GM23338 (cell line): ENCODE measurements around the gene USH1C. TPM values are rescaled to one million over a fixed set of nuclear protein-coding genes. Genes with fewer than 3 reads are reported as not detected.

ENCODE experiments used
- ATAC-seq: fragments of 200-7000 bp; cut with Tn5 transposase; 3 replicates; pipeline ENCODE4 v1.9.1; 2020
- DNase-seq: peaks from one replicate; pipeline ENCODE4 v3.0.0-alpha.2; 2015; ENCODE audit warnings: low spot score
- H2AFZ ChIP-seq: fragments of 200-600 bp; sonication (generic); 2 replicates; pipeline ENCODE4 v1.8.0; 2016; ENCODE audit warnings: antibody characterized with exemption, mild to moderate bottlenecking, moderate library complexity
- H3F3A ChIP-seq: fragments of 200-600 bp; sonication (generic); replicated peaks from 2 replicates; pipeline ENCODE4 v1.8.0; 2017; ENCODE audit warnings: antibody characterized with exemption, mixed run types, low read depth
- H3K27ac ChIP-seq: fragments of 200-600 bp; sonication (generic); 2 replicates; pipeline ENCODE4 v1.6.1; 2016; ENCODE audit warnings: low read depth
- H3K27me3 ChIP-seq: fragments of 200-600 bp; sonication (generic); 2 replicates; pipeline ENCODE4 v1.8.0; 2016; ENCODE audit warnings: mild to moderate bottlenecking, mixed run types, moderate library complexity; ENCODE audit not compliant: insufficient read depth
- H3K36me3 ChIP-seq: fragments of 200-600 bp; sonication (generic); 2 replicates; pipeline ENCODE4 v1.8.0; 2016; ENCODE audit warnings: mild to moderate bottlenecking; ENCODE audit not compliant: insufficient read depth
- H3K4me1 ChIP-seq: fragments of 200-600 bp; sonication (generic); 2 replicates; pipeline ENCODE4 v1.8.0; 2016; ENCODE audit warnings: mild to moderate bottlenecking, moderate library complexity; ENCODE audit not compliant: insufficient read depth
- H3K4me2 ChIP-seq: fragments of 200-600 bp; sonication (generic); 2 replicates; pipeline ENCODE4 v1.7.1; 2017; ENCODE audit warnings: mixed run types
- H3K4me3 ChIP-seq: fragments of 200-600 bp; sonication (generic); 2 replicates; pipeline ENCODE4 v1.6.1; 2016; ENCODE audit warnings: mixed run types
- H3K79me2 ChIP-seq: fragments of 200-600 bp; sonication (generic); replicated peaks from 2 replicates; pipeline ENCODE4 v1.8.0; 2017; ENCODE audit warnings: mild to moderate bottlenecking; ENCODE audit not compliant: insufficient read depth
- H3K9me2 ChIP-seq: fragments of 200-600 bp; sonication (generic); 2 replicates; pipeline ENCODE4 v1.8.0; 2017; ENCODE audit not compliant: insufficient read depth
- H4K20me1 ChIP-seq: fragments of 200-600 bp; sonication (generic); replicated peaks from 2 replicates; pipeline ENCODE4 v1.8.0; 2017; ENCODE audit warnings: mild to moderate bottlenecking; ENCODE audit not compliant: insufficient read depth
- H3K27ac Mint-ChIP-seq: 2 replicates; pipeline ENCODE4 v1.8.0; 2020; ENCODE audit warnings: inconsistent platforms, mild to moderate bottlenecking, moderate library complexity, mixed read lengths
- H3K27me3 Mint-ChIP-seq: 3 replicates; pipeline ENCODE4 v1.8.0; 2022; ENCODE audit warnings: low read depth, mild to moderate bottlenecking, moderate library complexity, mixed read lengths, inconsistent platforms; ENCODE audit not compliant: insufficient read depth, poor library complexity
- H3K36me3 Mint-ChIP-seq: 3 replicates; pipeline ENCODE4 v1.8.0; 2021; ENCODE audit warnings: low read depth, mild to moderate bottlenecking, inconsistent platforms, moderate library complexity, mixed read lengths
- H3K4me1 Mint-ChIP-seq: 3 replicates; pipeline ENCODE4 v1.8.0; 2020; ENCODE audit warnings: mild to moderate bottlenecking, inconsistent platforms, mixed read lengths
- H3K4me3 Mint-ChIP-seq: 3 replicates; pipeline ENCODE4 v1.8.0; 2021; ENCODE audit warnings: moderate library complexity, mild to moderate bottlenecking, inconsistent platforms, mixed read lengths
- H3K9me3 Mint-ChIP-seq: 3 replicates; pipeline ENCODE4 v1.8.0; 2020; ENCODE audit warnings: moderate library complexity, mild to moderate bottlenecking, inconsistent platforms, mixed read lengths
- CREB1 ChIP-seq: fragments of 250-450 bp; sonication (Bioruptor Pico); IDR thresholded peaks from 2 replicates; pipeline ENCODE4 v1.5.0; 2020; ENCODE audit warnings: low read depth, mild to moderate bottlenecking, moderate library complexity
- EZH2 ChIP-seq: fragments of 200-600 bp; sonication (generic); IDR thresholded peaks from one replicate; pipeline ENCODE4 v1.8.0; 2017; ENCODE audit warnings: antibody characterized with exemption, mild to moderate bottlenecking, low read depth; ENCODE audit not compliant: unreplicated experiment
- EZH2phosphoT487 ChIP-seq: fragments of 200-600 bp; sonication (generic); IDR thresholded peaks from one replicate; pipeline ENCODE4 v1.8.1; 2018; ENCODE audit warnings: antibody characterized with exemption; ENCODE audit not compliant: unreplicated experiment
- JUNB ChIP-seq: IDR thresholded peaks from one replicate; pipeline ENCODE4 v1.6.1; 2016; ENCODE audit warnings: antibody characterized with exemption; ENCODE audit not compliant: unreplicated experiment
- NANOG ChIP-seq: IDR thresholded peaks from 2 replicates; pipeline ENCODE4 v1.6.1; 2016; ENCODE audit warnings: antibody characterized with exemption, borderline replicate concordance
- POLR2AphosphoS5 ChIP-seq: IDR thresholded peaks from 2 replicates; pipeline ENCODE4 v1.6.1; 2016; ENCODE audit warnings: antibody characterized with exemption, low read depth
- STAT1 ChIP-seq: IDR thresholded peaks from one replicate; pipeline ENCODE4 v1.6.1; 2016; ENCODE audit warnings: antibody characterized with exemption; ENCODE audit not compliant: unreplicated experiment
- ZNF114 ChIP-seq: fragments of 250-450 bp; sonication (Bioruptor Pico); IDR thresholded peaks from 2 replicates; pipeline ENCODE4 v1.5.0; 2020; ENCODE audit warnings: mild to moderate bottlenecking, moderate library complexity
- ZNF331 ChIP-seq: fragments of 250-450 bp; sonication (Bioruptor Pico); IDR thresholded peaks from 2 replicates; pipeline ENCODE4 v1.5.0; 2020; ENCODE audit warnings: low read depth, mild to moderate bottlenecking, moderate library complexity
- polyA plus RNA-seq: library from polyadenylated mRNA; unstranded; fragments of >200 nt; fragmentation: Nextera tagmentation; extraction: Ambion mirVana; gene quantifications from 2 replicates; pipeline ENCODE4 v1.2.1, GENCODE V29; 2016
- total RNA-seq: library from RNA; depleted of rRNA; stranded (reverse); fragments of >200 nt; shearing (Covaris generic); gene quantifications from 2 replicates; pipeline ENCODE4 v1.2.3, GENCODE V29; 2014
- TF ChIP-seq, protein P1 (sequence below), 2 experiments: fragments of 200-600 bp in 1 of 2; sonication (generic) in 1 of 2; conservative IDR thresholded peaks; 2 replicates each; pipeline versions ENCODE4 v1.5.1 to v1.6.1; 2016 to 2017; ENCODE audit warnings: antibody characterized with exemption in 2 of 2, low read depth in 2 of 2, mild to moderate bottlenecking in 2 of 2, moderate library complexity in 1 of 2
- TF ChIP-seq, protein P2 (sequence below): IDR thresholded peaks from one replicate; pipeline ENCODE4 v1.6.1; 2018; ENCODE audit warnings: antibody characterized with exemption; ENCODE audit not compliant: unreplicated experiment
- TF ChIP-seq, protein P3 (sequence below): IDR thresholded peaks from 2 replicates; pipeline ENCODE4 v1.6.1; 2016; ENCODE audit warnings: antibody characterized with exemption

Gene USH1C
- total and polyA plus RNA-seq, 2 experiments from 2014 or later, result 1.3 to 1.8 TPM

DNA sequence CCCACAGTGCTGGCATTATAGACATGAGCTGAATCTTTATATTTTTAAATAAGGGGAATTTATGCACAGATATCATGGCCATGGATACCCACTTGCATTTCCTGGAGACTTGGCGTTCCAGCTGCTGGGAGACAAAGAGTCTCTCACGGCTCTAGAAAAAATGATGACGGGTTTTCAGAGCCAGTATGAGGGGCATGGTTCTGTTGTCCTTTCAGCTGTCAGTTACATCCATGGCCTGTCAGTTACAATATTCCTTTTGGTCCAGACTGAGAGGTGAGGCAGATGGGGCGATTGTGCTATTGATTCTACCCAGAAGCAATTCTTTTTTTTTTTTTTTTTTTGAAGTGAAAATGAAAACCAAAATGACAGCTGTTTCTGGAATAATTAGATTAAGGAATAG lies 29.7 kb downstream of the USH1C start (continued):
- TF ChIP-seq, protein P1, sequence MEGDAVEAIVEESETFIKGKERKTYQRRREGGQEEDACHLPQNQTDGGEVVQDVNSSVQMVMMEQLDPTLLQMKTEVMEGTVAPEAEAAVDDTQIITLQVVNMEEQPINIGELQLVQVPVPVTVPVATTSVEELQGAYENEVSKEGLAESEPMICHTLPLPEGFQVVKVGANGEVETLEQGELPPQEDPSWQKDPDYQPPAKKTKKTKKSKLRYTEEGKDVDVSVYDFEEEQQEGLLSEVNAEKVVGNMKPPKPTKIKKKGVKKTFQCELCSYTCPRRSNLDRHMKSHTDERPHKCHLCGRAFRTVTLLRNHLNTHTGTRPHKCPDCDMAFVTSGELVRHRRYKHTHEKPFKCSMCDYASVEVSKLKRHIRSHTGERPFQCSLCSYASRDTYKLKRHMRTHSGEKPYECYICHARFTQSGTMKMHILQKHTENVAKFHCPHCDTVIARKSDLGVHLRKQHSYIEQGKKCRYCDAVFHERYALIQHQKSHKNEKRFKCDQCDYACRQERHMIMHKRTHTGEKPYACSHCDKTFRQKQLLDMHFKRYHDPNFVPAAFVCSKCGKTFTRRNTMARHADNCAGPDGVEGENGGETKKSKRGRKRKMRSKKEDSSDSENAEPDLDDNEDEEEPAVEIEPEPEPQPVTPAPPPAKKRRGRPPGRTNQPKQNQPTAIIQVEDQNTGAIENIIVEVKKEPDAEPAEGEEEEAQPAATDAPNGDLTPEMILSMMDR (conservative IDR thresholded peaks at IDR 0.05; ENCODE audit: low read depth in 2 of 2), result no peak
- TF ChIP-seq CREB1, result no peak
- TF ChIP-seq POLR2AphosphoS5, result no peak
- TF ChIP-seq, protein P2, sequence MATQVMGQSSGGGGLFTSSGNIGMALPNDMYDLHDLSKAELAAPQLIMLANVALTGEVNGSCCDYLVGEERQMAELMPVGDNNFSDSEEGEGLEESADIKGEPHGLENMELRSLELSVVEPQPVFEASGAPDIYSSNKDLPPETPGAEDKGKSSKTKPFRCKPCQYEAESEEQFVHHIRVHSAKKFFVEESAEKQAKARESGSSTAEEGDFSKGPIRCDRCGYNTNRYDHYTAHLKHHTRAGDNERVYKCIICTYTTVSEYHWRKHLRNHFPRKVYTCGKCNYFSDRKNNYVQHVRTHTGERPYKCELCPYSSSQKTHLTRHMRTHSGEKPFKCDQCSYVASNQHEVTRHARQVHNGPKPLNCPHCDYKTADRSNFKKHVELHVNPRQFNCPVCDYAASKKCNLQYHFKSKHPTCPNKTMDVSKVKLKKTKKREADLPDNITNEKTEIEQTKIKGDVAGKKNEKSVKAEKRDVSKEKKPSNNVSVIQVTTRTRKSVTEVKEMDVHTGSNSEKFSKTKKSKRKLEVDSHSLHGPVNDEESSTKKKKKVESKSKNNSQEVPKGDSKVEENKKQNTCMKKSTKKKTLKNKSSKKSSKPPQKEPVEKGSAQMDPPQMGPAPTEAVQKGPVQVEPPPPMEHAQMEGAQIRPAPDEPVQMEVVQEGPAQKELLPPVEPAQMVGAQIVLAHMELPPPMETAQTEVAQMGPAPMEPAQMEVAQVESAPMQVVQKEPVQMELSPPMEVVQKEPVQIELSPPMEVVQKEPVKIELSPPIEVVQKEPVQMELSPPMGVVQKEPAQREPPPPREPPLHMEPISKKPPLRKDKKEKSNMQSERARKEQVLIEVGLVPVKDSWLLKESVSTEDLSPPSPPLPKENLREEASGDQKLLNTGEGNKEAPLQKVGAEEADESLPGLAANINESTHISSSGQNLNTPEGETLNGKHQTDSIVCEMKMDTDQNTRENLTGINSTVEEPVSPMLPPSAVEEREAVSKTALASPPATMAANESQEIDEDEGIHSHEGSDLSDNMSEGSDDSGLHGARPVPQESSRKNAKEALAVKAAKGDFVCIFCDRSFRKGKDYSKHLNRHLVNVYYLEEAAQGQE, result no peak
- no peak for TF ChIP-seq STAT1

DNA sequence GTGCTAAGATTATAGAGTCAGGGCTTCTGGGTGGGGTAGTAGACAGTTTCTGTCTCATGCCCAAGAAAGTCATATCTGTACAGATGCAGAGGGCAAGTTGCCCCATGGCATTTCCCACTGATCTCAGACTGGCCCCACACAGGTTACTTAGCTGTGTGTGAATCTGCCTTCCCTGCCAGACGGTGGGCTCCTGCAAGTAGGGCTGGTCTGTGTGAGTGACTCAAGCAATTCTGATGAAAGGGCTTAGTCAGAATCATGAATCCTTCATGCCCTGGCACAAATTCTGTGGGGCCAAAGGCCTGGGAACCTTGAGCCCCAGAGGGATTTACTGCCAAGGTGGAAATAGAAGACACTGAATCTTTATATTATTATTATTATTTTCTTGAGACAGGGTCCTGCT lies 30.4 kb downstream of the USH1C start:
- H3K27me3 ChIP-seq, result no peaks in the 10 kb centered on the region

More for the DNA sequence above, 30.4 kb downstream of the USH1C start:
- no peaks in the 10 kb centered on the region for H3K36me3 ChIP-seq
- H3K27ac Mint-ChIP-seq, result no peak overlapping the region
- TF ChIP-seq EZH2phosphoT487 (no peak), NANOG (no peak), STAT1 (no peak), POLR2AphosphoS5 (no peak), EZH2 (no peak), JUNB (no peak), ZNF114 (CRISPR knock-in tag) (no peak), ZNF331 (CRISPR knock-in tag) (no peak)
- TF ChIP-seq, protein P1 (conservative IDR thresholded peaks at IDR 0.05; ENCODE audit: low read depth in 2 of 2), result no peak
- TF ChIP-seq, protein P3, sequence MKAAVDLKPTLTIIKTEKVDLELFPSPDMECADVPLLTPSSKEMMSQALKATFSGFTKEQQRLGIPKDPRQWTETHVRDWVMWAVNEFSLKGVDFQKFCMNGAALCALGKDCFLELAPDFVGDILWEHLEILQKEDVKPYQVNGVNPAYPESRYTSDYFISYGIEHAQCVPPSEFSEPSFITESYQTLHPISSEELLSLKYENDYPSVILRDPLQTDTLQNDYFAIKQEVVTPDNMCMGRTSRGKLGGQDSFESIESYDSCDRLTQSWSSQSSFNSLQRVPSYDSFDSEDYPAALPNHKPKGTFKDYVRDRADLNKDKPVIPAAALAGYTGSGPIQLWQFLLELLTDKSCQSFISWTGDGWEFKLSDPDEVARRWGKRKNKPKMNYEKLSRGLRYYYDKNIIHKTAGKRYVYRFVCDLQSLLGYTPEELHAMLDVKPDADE, result no peak
- no peak overlapping the region for H3K27ac ChIP-seq
- no peaks in the 10 kb centered on the region for H3K9me2 ChIP-seq
- peaks cover 9% of the 10 kb centered on the region; the same call in 1 of the 2 replicates for H3K4me1 ChIP-seq
- H2AFZ ChIP-seq, result no peak overlapping the region
- peaks cover 21% of the 10 kb centered on the region for H3K4me1 Mint-ChIP-seq
- H3K9me3 Mint-ChIP-seq, result no peaks in the 10 kb centered on the region
- H3F3A ChIP-seq, result no peaks in the 10 kb centered on the region
- H3K36me3 Mint-ChIP-seq, result no peaks in the 10 kb centered on the region; the same call in 2 of the 3 replicates
- H3K27me3 Mint-ChIP-seq, result peaks cover 2% of the 10 kb centered on the region
- H3K4me3 Mint-ChIP-seq, result no peak overlapping the region
- H3K4me2 ChIP-seq, result no peak overlapping the region
- H3K4me3 ChIP-seq, result no peak overlapping the region
- no peak for DNase-seq
- no peak for ATAC-seq
- no peaks in the 10 kb centered on the region for H4K20me1 ChIP-seq
- no peaks in the 10 kb centered on the region for H3K79me2 ChIP-seq
